Measurements from ENCODE around the gene SOX13.
"Not testable (repeated sequence)": the region's sequence is repeated elsewhere in the genome, so short reads cannot be mapped to it uniquely, and the experiment has no call there.

SOX13 gene

DNA sequence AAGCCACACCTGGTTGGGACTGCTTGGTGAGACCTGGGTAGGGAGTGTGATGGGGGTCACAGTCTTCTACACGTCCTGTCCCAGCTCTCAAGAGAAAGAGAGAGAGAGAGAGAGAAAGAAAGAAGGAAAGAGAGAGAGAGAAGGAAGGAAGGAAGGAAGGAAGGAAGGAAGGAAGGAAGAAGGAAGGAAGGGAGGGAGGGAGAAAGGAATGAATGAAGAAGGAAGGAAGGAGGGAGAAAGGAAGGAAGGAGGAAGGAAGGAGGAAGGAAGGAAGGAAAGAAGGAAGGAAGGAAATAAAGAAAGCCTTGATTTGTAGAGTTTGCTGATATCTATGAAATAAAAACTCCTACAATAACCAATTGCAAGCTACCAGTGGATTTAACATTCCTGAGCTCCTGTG, 28.5 kb upstream of the SOX13 start:
- no peak overlapping the region for H3K4me3 ChIP-seq
- no peak overlapping the region for H3K27ac ChIP-seq
- TF ChIP-seq, protein P1, sequence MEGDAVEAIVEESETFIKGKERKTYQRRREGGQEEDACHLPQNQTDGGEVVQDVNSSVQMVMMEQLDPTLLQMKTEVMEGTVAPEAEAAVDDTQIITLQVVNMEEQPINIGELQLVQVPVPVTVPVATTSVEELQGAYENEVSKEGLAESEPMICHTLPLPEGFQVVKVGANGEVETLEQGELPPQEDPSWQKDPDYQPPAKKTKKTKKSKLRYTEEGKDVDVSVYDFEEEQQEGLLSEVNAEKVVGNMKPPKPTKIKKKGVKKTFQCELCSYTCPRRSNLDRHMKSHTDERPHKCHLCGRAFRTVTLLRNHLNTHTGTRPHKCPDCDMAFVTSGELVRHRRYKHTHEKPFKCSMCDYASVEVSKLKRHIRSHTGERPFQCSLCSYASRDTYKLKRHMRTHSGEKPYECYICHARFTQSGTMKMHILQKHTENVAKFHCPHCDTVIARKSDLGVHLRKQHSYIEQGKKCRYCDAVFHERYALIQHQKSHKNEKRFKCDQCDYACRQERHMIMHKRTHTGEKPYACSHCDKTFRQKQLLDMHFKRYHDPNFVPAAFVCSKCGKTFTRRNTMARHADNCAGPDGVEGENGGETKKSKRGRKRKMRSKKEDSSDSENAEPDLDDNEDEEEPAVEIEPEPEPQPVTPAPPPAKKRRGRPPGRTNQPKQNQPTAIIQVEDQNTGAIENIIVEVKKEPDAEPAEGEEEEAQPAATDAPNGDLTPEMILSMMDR (IDR thresholded peaks at IDR 0.05), result no peak
- DNase-seq (ENCODE audit: low spot score), result no peak

DNA sequence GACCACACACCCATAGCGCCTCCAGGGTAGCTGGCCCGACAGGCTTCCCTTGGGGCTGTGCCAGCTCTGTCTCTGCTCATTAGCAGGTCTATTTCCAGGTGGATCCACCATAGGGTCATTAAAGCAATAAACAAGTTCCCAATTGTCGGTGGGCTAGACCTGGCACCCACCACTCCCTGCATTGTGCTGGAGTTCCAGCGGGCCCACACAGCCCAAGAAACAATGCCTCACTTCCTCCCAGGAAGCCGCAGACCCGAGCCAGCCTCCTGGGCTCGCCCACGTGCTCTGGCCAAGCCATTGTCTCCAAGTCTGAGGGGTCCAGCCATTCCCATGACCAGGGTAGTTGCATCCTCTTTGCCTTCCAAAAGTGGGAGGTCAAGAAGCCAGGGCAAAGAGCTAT, 27.5 kb upstream of the SOX13 start:
- TF ChIP-seq, protein P1 (IDR thresholded peaks at IDR 0.05), result no peak
- DNase-seq (ENCODE audit: low spot score), result no peak
- H3K27ac ChIP-seq, result no peak overlapping the region
- H3K4me3 ChIP-seq, result no peak overlapping the region

DNA sequence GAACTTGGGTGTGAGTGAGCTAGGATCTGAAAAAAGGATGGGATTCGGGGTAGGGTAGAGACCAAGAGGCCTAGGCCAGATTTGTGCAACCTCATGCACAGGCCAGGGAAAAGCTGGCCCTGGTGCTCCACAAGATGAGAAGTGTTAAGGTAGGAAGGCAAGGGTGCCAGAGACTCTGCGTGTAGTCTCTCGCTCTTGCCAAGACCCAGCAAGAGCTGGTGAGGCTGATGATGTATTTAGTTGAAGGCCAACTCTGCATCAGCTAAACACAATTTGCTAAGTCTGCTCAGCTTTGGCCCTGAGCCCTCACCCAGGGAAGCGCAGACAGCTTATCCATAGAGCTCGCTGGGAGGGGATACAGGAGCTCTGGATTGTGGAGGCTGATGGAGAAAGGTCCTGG, 26.6 kb upstream of the SOX13 start:
- H3K4me3 ChIP-seq, result no peak overlapping the region
- no peak overlapping the region for H3K27ac ChIP-seq
- TF ChIP-seq, protein P1 (IDR thresholded peaks at IDR 0.05), result no peak
- no peak for DNase-seq (ENCODE audit: low spot score)

DNA sequence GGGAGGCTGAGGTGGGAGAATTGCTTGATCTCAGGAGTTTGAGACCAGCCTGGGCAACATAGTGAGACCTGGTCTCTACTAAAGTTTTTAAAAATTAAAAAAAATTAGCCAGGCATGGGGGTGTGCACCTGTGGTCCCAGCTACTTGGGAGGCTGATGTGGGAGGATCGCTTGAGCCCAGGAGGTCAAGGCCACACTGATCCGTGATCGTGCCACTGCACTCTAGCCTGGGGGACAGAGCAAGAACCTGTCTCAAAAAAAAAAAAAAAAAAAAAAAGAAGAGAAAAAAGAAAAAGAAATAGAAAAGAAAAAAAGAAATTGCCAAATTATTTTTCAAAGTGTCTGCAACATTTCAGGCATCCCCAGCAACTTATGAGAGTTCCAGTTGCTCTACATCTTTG, 24.1 kb upstream of the SOX13 start:
- DNase-seq (ENCODE audit: low spot score); H3K4me3 ChIP-seq; H3K27ac ChIP-seq: not testable (repeated sequence)

DNA sequence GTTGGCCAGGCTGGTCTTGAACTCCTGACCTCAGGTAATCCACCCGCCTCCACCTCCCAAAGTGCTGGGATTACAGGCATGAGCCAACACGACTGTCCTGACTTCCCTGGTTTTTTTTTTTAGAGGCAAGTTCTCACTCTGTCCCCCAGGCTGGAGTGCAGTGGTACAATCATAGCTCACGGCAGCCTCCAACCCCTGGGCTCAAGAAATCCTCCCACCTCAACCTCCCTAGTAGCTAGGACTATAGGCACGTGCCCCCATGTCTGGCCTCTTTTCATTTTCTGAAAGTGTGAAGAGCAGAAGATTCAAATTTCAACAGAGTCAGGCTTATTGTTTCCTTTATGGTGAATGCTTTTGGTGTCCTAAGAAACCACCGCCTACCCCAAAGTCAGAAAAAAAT, 21.7 kb upstream of the SOX13 start:
- no peak for DNase-seq (ENCODE audit: low spot score)
- Histone ChIP-seq H3K4me3 (no peak overlapping the region), H3K27ac (no peak overlapping the region)
- TF ChIP-seq, protein P1 (IDR thresholded peaks at IDR 0.05), result no peak

DNA sequence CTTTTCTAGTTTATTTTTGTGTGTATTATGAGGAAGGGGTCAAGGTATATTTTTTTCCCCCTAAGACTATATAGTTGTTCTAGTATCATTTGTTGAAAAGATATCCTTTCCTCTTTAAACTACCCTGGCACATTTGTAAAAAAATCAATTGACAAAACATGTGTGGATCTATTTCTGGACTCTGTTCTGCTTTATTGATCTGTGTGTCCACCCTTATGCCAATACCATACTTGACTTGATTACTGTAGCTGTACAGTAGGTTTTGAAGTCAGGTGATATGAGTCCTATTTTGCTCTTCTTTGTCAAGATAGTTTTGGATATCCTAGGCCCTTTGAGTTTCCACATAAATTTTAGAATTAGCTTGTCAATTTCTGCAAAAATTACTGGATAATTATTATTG, 21.2 kb upstream of the SOX13 start:
- H3K4me3 ChIP-seq, result no peak overlapping the region
- no peak for DNase-seq (ENCODE audit: low spot score)
- TF ChIP-seq, protein P1 (IDR thresholded peaks at IDR 0.05), result no peak
- no peak overlapping the region for H3K27ac ChIP-seq

DNA sequence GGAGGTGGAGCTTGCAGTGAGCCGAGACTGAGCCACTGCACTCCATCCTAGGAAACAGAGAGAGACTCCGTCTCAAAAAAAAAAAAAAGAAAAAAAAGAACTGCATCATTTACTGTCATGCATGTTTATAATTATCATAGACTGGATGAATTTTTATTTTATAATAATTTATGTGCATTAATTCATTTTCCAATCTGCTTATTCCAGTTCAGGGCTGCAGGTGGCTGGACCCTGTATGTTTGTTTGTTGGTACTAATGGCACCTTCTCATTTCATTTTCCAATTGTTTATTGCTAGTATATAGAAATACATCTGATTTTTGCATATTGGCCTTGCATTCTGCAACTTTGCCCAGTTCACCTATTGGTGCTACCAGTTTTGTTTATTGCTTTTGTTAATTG, 19.0 kb upstream of the SOX13 start:
- H3K27ac ChIP-seq, result no peak overlapping the region
- TF ChIP-seq, protein P1 (IDR thresholded peaks at IDR 0.05), result no peak
- DNase-seq (ENCODE audit: low spot score), result no peak

DNA sequence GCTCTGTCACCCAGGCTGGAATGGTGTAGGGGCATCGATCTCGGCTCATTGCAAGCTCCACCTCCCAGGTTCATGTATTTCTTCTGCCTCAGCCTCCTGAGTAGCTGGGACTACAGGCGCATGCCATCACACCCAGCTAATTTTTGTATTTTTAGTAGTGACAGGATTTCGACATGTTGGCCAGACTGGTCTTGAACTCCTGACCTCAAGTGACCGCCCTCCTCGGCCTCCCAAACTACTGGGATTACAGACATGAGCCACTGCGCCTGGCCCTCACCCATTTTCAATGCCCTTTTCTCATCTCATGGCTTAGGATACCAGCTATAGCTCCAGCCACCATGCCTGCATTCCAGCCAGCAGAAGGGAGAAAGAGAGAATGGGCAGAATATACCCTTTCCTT, 12.9 kb upstream of the SOX13 start:
- TF ChIP-seq, protein P1 (IDR thresholded peaks at IDR 0.05), result no peak
- DNase-seq (ENCODE audit: low spot score), result no peak
- Histone ChIP-seq H3K27ac (no peak overlapping the region), H3K4me3 (no peak overlapping the region)

More for the DNA sequence above, 19.0 kb upstream of the SOX13 start:
- no peak overlapping the region for H3K4me3 ChIP-seq

All from coronary artery (tissue), 2 donors.